ENCODE data around the gene C1QA. TPM values are rescaled to one million over a fixed set of nuclear protein-coding genes. Genes with fewer than 3 reads are reported as not detected.
"Not testable (repeated sequence)": the region's sequence is repeated elsewhere in the genome, so short reads cannot be mapped to it uniquely, and the experiment has no call there.

C1QA gene
- total and polyA plus RNA-seq, 2 donors (not counting 1 experiment from before 2014, with no cell fraction given) = not detected

- Histone ChIP-seq H3K4me1 (ENCODE audit: control insufficient read depth, extremely low read depth, insufficient read depth, low read length) (no peaks in the 10 kb centered on the region), H3K9me3 (ENCODE audit: control insufficient read depth, insufficient read depth, low read depth, low read length) (no peaks in the 10 kb centered on the region), H3K27me3 (ENCODE audit: control insufficient read depth, insufficient read depth, low read length) (peaks cover 28% of the 10 kb centered on the region), H3K27ac (ENCODE audit: insufficient read depth, low read length) (no peak overlapping the region), H3K79me2 (ENCODE audit: control insufficient read depth, insufficient read depth, low read length) (no peaks in the 10 kb centered on the region), H3K4me3 (replicated peaks in 1 of 4; ENCODE audit: control extremely low read depth in 1 of 4, insufficient read depth in 1 of 4, low read depth in 3 of 4, low read length in 4 of 4) (no peak overlapping the region), H2AFZ (ENCODE audit: low read length) (no peak overlapping the region), H3K9ac (ENCODE audit: insufficient read depth, low read length) (no peak overlapping the region), H4K20me1 (ENCODE audit: control insufficient read depth, extremely low read depth, insufficient read depth, low read length) (no peaks in the 10 kb centered on the region), H3K36me3 (ENCODE audit: control insufficient read depth, insufficient read depth, low read length) (no peaks in the 10 kb centered on the region), H3K4me2 (ENCODE audit: extremely low read depth, insufficient read depth, low read length) (no peak overlapping the region)
- TF ChIP-seq CTCF (conservative IDR thresholded peaks at IDR 0.05 in 1 of 2, IDR thresholded peaks at IDR 0.05 in 1 of 2; ENCODE audit: low read depth in 1 of 2, low read length in 2 of 2) = no peak
- TF ChIP-seq EZH2 (IDR thresholded peaks at IDR 0.05; ENCODE audit: low read length, missing control alignments) = no peak
- DNase-seq (ENCODE audit: low read depth in 2 of 2) = no peak
These were observed 38.0 kb downstream of the C1QA start for GRCh38 chr1:22674410-22674749.

- not testable (repeated sequence) for H4K20me1 ChIP-seq (ENCODE audit: control insufficient read depth, extremely low read depth, insufficient read depth, low read length); H3K27ac ChIP-seq (ENCODE audit: insufficient read depth, low read length); H3K36me3 ChIP-seq (ENCODE audit: control insufficient read depth, insufficient read depth, low read length); H3K4me2 ChIP-seq (ENCODE audit: extremely low read depth, insufficient read depth, low read length); H2AFZ ChIP-seq (ENCODE audit: low read length); DNase-seq (ENCODE audit: low read depth in 2 of 2); H3K9ac ChIP-seq (ENCODE audit: insufficient read depth, low read length); H3K79me2 ChIP-seq (ENCODE audit: control insufficient read depth, insufficient read depth, low read length); H3K4me1 ChIP-seq (ENCODE audit: control insufficient read depth, extremely low read depth, insufficient read depth, low read length); H3K9me3 ChIP-seq (ENCODE audit: control insufficient read depth, insufficient read depth, low read depth, low read length); H3K4me3 ChIP-seq (replicated peaks in 1 of 4; ENCODE audit: control extremely low read depth in 1 of 4, insufficient read depth in 1 of 4, low read depth in 3 of 4, low read length in 4 of 4)
- peaks cover 21% of the 10 kb centered on the region for H3K27me3 ChIP-seq (ENCODE audit: control insufficient read depth, insufficient read depth, low read length)
These were observed 39.7 kb downstream of the C1QA start for GRCh38 chr1:22676151-22676550.

GRCh38 chr1:22676916-22677583, 40.6 kb downstream of the C1QA start:
- Histone ChIP-seq H3K27me3 (ENCODE audit: control insufficient read depth, insufficient read depth, low read length) (peaks cover 12% of the 10 kb centered on the region), H2AFZ (ENCODE audit: low read length) (no peak overlapping the region), H3K4me2 (ENCODE audit: extremely low read depth, insufficient read depth, low read length) (no peak overlapping the region), H3K9me3 (ENCODE audit: control insufficient read depth, insufficient read depth, low read depth, low read length) (no peaks in the 10 kb centered on the region), H3K4me3 (replicated peaks in 1 of 4; ENCODE audit: control extremely low read depth in 1 of 4, insufficient read depth in 1 of 4, low read depth in 3 of 4, low read length in 4 of 4) (no peak overlapping the region), H3K4me1 (ENCODE audit: control insufficient read depth, extremely low read depth, insufficient read depth, low read length) (no peaks in the 10 kb centered on the region), H3K9ac (ENCODE audit: insufficient read depth, low read length) (no peak overlapping the region), H3K36me3 (ENCODE audit: control insufficient read depth, insufficient read depth, low read length) (no peaks in the 10 kb centered on the region), H4K20me1 (ENCODE audit: control insufficient read depth, extremely low read depth, insufficient read depth, low read length) (no peaks in the 10 kb centered on the region), H3K27ac (ENCODE audit: insufficient read depth, low read length) (no peak overlapping the region), H3K79me2 (ENCODE audit: control insufficient read depth, insufficient read depth, low read length) (no peaks in the 10 kb centered on the region)
- peak in 1 of 2 donors; percentile 49 for DNase-seq (ENCODE audit: low read depth in 2 of 2)
- TF ChIP-seq CTCF (conservative IDR thresholded peaks at IDR 0.05 in 1 of 2, IDR thresholded peaks at IDR 0.05 in 1 of 2; ENCODE audit: low read depth in 1 of 2, low read length in 2 of 2) (no peak), EZH2 (IDR thresholded peaks at IDR 0.05; ENCODE audit: low read length, missing control alignments) (no peak)

All from fibroblast of lung (primary cell).